DND-41 (cell line): ENCODE data around the gene RNF157.

Experiments used
- EZH2 ChIP-seq: IDR thresholded peaks from 3 replicates; pipeline ENCODE4 v1.6.1; 2012; ENCODE audit warnings: borderline replicate concordance, low read depth, mild to moderate bottlenecking, moderate library complexity, low read length, inconsistent platforms; ENCODE audit not compliant: severe bottlenecking
- TF ChIP-seq, protein P1 (sequence below): IDR thresholded peaks from 2 replicates; pipeline ENCODE4 v1.5.1; 2012; ENCODE audit warnings: borderline replicate concordance, low read length, moderate library complexity, mild to moderate bottlenecking; ENCODE audit not compliant: poor library complexity, severe bottlenecking; ENCODE audit errors: extremely low read depth

DNA sequence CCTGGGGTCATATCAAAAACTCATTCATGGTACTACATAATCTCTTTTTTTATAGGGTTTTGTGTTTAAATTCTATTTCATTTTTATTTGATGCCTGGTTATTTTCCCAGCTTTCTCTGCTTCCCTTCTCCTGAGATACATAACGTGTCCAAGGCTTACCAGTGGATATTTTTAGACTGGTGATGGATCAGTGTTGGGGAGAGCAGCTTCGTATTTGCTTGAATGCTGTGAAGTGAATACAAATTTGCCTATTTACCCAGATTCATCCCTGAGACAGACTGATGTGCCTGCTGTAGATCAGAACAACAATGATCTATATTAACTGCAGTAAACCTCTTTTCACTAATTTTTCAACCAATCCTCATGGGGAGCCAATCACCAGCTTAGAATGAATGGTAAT, 56.0 kb downstream of the RNF157 start:
- TF ChIP-seq, protein P1, sequence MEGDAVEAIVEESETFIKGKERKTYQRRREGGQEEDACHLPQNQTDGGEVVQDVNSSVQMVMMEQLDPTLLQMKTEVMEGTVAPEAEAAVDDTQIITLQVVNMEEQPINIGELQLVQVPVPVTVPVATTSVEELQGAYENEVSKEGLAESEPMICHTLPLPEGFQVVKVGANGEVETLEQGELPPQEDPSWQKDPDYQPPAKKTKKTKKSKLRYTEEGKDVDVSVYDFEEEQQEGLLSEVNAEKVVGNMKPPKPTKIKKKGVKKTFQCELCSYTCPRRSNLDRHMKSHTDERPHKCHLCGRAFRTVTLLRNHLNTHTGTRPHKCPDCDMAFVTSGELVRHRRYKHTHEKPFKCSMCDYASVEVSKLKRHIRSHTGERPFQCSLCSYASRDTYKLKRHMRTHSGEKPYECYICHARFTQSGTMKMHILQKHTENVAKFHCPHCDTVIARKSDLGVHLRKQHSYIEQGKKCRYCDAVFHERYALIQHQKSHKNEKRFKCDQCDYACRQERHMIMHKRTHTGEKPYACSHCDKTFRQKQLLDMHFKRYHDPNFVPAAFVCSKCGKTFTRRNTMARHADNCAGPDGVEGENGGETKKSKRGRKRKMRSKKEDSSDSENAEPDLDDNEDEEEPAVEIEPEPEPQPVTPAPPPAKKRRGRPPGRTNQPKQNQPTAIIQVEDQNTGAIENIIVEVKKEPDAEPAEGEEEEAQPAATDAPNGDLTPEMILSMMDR: no peak
- no peak for TF ChIP-seq EZH2
